Fibroblast of the conjunctiva (primary cell): ENCODE results near the gene PIGU.
"Not testable (repeated sequence)": the region's sequence is repeated elsewhere in the genome, so short reads cannot be mapped to it uniquely, and the experiment has no call there.

ENCODE experiments used
- DNase-seq: peaks from one replicate; pipeline ENCODE4 v3.0.0-alpha.2; 2010; ENCODE audit warnings: low read depth

PIGU gene

DNA sequence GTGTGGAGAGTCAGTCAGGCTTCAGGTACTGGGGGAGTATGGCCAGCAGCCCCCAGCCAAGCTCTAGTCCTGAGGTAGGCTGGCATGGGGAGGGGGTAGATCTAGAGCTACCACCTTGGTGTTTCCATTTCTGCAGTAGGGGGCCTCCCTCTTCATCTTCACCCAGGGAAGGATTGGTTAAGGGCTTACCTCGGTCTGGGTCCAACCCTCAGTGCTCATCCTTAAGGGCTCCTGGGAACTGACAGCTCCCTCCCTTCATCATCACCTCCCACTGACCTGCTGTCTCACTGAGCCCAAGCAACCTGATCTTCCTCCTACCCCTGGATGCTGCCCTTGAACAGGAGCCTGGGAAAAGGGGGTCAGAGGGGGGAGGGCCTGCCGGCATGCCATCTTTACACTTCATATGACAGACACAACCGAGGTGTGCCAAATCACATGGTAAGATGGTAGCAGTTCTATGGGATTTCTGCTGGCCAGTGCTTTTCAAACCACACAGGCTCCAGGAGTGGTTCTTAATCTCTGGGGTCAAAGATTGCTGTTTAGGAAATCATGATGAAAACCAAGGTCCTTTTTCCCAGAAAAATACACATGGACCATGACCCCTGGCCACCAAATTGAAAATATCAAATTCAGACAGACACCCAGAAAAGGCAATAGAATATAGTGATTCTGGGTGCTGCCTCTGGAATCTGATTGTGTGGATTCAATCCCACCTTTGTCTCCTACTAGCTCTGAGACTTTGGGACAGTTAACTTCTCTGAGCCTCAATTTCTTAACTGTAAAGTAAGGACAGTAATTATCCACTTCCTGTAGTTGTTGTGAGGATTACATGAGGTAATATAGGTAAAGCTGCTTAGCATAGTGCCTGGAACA, 30.3 kb upstream of the PIGU start:
- no peak for DNase-seq

DNA sequence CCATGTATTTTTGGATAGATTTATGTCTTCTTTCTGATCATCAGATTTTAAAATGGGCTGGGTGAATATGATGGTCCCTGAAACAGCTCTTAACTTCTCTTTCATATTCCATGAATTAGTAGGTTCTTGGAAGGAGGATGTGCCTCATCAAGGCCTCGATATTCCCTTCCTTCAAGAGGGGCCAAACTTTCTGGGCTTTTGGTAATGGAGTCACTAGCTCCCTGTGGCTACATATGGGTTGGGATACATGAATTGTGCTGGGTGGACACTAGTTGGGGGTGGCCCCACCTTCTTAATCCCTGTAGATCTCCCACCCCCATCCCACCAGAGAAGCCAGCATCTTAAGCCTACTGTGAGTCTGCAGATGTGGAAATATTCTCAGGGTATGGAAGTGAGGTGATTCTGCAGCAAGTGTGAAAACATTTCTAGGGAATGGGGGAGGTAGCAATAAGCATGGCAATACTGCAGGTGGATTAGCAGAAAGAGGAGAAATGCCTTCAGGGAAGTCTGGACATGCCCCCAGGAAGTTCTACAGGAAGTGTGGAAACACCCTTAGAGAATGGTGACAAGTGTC, 29.5 kb upstream of the PIGU start:
- no peak for DNase-seq

DNA sequence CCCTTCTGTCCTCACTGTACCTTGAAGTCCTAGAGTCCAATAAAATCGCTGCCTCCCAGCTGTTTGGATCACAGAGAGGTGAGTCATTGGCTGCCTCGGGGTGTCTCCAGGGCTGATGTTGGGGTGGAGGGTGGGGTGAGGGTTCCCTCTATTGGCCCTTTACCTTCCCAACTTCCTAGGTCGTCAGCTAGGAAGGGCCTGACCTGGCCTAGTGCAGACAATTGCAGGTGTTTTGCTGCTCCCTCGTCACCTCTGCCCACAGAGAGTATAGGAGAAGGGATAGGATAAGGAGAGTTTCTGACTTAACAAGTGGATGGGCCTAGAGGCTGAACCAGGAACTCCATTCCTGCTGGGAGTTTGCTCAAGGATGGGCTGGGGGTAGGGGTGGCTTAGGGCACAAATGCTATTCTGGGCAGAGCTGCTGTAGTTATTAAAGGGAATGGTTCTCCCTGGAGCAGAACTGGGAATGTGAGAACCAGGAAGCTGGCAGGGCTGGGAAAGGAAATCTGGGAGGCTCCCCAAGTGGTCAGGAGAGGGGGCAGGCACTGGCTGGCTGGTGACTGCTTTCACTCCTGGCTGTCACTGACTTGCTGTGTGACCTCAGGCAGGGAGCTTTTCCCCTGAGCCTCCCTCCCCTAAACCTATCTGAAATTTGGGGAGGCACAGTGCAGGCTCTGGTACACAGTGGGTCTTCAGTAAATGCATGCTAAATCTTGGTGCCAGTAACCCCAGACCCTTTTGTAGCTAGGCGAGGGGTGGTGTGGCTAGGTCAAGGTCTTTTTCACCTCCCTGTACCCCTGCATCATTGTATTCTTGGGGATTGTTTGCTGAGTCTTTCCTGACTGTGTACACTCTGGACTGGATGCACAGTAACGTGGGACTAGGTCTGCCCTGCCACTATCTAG, 28.8 kb upstream of the PIGU start:
- DNase-seq = no peak

DNA sequence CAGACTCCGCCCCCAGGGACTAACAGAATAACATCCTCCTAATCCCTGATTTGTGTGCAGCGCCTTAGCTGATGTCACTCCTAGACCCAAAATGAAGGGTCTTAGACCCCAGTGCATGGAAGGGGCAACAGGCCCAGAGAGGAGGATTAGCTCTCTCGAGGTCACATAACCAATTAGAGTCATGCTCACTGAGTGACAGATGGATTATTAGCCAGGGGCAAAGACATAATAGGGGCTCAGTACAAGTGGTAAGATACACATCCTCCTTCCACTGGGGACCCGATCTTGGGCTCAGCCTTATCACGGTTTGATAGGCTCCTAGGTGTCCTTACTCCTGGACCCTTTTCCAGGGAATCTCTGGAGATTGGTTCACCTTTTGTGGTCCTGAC, 28.1 kb upstream of the PIGU start:
- no peak for DNase-seq

DNA sequence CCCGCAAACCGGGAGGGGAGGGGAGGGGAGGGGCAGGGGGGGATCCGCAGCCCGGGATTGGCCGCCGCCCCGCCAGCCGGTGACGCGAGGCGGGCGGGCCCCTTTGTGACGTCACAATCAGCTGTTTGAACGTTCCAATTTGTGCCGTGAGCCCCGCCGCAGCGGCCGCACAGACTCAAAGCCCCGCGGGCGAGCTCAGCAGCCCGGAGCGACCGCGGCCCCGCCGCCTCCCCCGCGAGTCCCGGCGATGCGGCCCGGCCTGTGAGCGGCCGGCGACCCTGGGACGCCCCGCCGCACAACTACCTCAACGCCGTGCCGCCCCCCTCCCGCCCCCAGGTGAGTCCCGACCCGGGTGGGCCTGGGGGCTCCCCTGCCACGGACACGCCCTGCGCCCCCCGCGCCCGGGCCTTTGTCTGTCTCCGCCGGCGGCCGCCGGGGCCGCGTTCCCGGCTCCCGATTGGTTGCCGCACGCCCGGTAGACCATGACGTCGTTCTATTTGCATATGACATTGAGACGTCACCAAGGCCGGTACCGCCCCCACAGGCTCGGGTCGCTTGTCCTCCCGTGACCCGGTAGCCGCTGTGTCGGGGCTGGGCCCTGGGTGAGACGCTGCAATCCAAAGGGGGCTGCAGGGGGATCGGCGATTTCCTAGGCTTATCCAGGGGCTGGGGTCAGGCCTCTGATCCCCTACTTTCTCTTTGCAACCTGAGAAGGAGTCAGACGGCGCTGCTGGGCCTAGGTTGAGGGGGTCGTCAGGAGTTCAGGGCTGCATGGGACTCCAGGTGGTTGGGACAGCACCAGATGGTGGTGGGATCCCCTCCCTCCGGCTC, 27.5 kb upstream of the PIGU start, which contains the start of gene TP53INP2:
Gene TP53INP2 (plus strand): TSS at position 168 of the 831 bp plus-strand sequence. CDS start 4,396 bp downstream, outside the sequence.
- peak; percentile 71 for DNase-seq

DNA sequence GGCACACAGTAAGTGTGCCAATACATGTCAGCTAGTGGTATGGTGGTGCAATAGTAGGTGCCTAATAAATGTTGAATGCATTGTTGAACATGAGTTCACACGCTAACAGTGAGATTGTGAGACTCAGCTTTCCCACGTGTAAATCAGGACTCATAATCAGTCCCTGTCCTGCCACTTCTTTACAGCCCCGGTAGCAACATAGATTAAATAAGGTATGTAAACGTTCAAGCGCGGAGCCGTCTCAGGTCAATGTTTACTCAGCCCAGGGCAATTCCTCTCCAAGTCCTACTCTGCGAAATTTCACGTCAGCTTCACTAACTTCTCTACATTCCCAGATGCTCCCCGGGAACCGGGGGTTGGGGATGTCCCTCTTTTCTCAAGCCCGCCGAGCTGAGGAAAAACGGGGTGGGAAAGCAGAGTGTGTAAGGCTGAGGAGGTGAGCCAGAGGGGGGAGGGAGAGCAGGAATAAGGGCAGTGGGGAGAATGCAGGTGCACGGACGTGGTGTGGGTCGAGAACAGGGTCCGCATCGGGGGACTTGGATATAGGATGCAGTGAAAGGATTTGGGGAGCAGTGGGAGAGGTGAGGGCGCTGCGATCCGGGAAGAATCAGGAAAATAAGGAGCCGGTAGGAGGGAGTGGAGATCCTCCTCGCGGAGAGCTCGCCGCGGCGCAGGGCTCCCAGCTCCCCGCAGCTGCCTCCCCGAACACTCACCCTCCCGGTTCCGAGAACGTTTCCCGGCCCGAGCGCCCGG, 26.7 kb upstream of the PIGU start:
- DNase-seq = no peak

DNA sequence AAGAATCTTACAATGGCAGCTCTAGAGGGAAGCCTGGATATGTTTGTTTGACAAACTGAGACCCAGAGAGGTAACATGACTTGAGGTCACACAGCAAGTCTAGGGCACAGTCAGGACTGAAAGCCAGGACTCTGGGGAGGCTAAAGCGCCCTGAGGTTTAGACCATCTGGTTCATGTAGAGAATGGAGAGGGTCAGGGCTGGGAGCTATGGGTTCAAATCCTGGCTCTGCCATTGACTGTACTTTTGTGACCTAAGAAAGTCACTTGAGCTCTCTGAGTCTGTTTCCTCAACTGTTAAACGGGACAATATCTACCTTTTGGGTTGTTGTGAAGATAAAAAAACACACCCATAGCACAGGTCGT, 26.1 kb upstream of the PIGU start:
- DNase-seq = no peak

DNA sequence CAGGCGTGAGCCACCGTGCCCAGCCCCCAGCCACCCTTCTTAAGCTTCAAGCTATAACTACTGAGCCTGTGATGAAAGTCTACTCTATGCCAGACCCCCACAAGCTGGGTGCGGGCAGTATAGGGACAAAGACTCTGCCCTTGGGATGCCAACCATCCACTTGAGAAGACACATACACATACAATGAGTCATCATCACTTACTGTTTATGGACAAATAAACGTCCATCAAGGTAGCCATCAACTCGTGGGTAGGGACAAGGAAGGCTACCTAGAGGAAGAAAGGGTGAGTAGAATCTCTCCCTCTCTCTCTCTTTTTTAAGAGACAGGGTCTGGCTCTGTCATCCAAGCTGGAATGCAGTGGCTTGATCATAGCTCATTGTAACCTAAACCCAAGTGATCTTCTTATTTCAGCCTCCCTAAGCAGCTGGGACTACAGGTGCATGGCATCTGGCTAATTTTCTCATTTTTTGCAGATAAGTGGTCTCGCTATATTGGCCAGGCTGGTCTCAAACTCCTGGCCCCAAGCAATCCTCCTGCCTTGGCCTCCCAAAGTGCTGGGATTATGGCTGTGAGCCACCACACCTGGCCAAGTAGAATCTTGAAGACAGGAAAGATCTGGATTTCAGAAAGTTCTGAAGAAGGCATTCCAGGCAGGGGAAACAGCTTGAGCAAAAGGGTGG, 24.7 kb upstream of the PIGU start:
- no peak for DNase-seq

DNA sequence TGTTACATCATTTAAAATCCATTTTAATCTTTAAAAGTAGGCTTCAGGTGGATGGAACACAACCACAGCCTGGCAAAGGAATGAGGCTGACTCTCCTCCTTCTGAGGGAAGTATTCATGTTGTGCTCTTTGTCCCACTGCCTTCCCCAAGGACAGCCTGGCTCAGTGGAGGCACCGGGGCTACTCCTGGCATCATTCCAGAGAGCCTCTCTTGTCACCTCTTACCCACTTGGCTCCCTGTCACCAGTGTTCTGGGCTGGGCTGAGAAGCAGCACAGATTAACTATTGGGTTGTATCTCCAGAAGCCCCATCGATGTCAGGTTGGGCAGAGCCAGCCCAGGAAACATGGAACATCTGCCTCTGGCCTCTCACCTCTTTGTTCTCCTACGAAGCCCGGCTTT, 16.5 kb upstream of the PIGU start:
- no peak for DNase-seq

DNA sequence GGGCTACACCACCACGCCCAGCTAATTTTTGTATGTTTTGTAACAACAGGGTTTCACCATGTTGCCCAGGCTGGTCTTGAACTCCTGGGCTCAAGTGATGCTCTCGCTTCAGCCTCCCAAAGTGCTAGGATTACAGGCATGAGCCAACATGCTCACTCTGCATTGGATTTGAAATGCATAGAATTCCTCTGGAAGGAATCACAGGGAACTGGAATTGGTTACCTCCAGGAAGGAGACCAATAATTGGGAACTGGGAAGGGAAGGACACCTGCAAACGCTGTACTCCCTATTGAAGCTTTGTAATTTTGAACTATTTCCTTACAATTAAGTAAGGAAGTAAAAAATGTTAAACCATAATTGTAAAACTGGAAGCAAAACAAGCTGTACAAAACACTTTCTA, 14.9 kb upstream of the PIGU start:
- no peak for DNase-seq

DNA sequence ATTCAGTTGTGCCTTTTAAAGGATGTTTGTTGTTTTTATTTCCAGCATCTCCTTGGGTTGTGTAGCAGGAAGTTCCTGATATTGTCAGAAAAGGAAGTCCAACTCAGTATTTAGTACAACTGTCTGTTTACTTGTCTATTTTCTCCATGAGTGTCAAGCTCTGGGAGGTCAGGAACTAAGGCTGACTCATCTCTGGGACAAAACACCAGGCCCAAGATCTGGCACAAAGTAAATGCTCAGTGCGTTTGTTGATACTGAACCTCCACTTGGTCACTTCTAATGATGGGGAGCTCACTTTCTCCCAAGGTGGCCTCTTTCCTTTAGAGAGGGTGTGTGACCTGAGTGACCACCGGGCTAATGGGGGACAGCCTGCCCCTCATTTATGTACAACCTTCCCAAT, 12.6 kb upstream of the PIGU start:
- no peak for DNase-seq

DNA sequence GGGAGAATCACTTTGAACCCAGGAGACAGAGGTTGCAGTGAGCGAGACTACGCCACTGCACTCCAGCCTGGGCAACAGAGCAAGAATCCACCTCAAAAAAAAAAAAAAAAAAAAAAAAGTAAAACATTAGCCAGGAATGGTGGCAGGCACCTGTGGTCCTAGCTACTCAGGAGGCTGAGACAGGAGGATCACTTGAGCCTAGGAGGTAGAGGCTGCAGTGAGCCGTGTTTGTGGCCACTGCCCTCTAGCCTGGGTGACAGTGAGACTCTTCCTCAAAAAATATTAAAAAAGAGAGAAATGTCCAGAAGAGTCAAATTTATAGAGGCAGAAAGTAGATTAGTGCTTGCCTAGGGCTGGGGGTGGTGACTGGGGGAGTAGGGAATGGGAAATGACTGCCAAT, 6.8 kb upstream of the PIGU start:
- no peak for DNase-seq

DNA sequence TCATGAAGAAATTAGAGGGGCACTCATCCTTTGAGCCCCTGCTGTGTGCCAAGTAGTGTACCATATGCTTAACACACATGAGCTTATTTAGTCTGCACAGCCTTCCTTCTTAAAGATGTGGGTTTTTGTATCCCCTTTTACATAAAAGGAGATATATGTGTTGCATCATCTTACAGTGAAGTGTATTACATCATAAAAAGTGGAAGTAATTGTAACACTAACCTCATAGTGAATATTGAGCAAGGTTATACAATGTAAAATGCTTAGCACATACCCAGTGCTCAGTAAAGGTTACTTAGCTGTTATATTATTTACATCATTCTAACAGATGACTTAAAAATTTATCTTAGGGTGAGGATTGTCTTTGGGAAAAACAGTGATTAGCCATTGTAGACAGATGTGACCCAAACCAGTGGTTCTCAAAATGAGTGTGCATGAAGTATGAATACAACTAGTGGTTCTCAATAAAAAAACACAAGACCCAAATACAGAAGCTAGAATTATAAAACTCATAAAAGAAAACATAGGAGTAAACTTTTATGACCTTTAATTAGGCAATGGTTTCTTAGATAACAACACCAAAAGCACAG, 3.8 kb upstream of the PIGU start:
- no peak for DNase-seq

DNA sequence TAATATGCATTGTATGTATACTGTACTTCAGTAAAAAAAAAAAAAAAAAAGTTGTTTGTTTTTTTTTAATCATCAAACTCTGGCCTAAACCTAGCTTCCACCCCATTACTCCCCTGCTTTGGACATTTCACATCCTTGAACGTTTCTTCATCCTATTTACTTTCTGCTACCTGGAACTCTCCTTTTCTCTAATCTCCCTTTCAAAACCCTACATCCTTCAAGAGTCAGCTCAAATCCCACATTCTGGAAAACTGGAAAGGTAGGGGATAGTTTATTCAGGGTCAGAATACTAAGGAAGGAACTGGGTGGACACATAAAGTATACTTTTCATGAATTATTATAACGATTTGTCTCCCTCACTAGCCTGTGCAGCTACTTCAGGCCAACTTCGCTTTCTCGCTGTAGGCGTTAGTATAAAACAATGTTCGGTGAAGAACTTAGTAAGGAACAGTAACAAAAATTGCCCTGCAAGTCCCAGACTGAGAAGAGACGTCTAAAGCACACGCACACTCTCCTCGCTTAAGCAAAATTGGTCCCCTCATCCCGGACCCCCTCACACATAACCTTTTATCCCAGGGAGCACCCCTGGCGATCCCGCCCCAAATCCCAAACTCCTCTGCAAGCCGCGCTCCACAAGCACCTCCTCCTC, 775 bp downstream of the PIGU start:
- no peak for DNase-seq

DNA sequence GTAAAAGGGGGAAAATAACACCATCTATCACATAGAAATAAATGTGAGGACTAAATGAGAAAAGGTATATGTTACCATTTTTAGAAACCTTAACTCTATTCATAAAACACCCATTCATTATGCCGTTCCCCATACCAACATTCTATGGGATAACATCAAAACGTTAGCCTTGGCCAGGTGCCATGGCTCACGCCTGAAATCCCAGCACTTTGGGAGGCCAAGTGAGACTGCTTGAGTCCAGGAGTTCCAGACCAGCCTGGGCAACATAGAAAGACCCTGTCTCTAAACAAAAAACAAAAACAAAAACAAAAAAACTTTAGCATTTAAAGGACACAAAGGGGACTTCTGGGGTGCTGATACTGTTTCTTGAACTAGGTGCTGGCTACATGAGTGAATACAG, 1.3 kb downstream of the PIGU start:
- no peak for DNase-seq

DNA sequence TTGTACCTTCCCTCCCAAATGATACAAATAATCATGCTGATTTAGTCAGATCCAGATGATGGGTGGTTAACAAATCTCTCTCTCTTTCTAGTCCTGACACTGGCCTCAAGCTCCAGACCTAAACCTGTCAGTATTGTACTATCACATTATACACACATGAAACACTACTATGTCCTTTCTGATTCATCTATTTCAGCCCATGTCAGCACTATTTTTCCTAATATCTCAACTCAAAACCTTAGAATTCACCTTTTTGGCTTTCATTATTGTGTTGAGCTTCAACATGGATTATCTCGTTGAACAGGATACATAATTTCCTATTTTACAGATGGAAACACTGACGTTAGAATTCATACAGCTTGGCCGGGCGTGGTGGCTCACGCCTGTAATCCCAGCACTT, 3.5 kb downstream of the PIGU start:
- no peak for DNase-seq

DNA sequence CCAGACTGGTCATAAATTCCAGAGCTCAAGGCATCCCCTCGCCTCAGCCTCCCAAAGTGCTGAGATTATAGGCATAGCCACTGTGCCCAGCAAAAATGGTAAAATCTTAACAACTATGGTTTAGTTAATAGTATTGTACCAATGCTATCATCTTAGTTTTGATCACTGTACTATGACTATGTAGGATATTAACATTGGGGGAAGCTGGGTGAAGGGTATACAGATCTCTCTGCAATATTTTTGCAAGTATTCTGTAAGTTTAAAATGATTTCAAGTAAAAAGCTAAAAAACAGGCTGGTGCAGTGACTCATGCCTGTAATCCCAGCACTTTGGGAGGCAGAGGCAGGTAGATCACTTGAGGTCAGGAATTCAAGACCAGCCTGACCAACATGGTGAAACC, 7.8 kb downstream of the PIGU start:
- DNase-seq = no peak

DNA sequence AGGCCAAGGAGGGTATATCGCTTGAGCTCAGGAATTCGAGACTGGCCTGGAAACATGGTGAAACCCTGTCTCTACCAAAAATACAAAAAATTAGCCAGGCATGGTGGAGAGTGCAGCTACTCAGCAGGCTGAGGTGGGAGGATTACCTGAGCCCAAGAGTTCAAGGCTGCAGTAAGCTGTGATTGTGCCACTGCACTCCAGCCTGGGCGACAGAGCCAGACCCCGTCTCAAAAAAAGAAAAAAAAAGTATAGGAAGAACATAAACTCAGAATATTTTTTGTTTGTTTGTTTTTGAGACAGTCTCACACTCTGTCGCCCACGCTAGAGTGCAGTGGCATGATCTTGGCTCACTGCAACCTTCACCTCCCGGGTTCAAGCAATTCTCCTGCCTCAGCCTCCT, 12.1 kb downstream of the PIGU start:
- DNase-seq = not testable (repeated sequence)

DNA sequence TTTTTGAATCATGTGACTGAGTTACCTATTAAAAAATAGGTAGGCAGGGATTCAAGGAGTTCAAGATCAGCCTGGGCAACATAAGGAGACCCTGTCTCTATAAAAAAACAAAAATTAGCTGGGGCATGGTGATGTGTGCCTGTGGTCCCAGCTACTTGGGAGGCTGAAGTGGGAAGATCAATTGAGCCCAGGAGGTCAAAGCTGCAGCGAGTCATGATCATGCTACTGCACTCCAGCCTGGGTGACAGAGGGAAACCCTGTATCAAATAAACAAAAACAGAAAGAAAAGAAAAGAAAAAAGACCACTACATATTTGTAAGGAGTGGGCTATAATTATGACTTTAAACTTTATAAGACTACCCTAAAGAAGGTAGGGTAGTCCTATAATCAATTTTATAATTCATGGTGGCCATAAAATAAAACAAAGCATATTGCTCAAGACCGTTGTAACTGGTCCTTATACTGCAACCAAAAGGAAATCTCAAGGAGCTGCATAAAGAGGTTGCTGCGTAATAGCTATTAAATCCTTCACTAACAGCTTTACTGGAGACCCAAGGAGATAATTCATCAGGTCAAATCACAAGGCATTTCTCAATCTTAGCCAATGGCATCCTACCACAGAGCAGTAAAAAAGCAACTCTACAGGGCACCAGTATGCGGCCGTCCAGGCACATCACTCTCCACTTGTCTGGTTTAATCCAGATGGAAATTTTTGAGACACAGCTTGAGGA, 13.5 kb downstream of the PIGU start:
- DNase-seq = no peak
